Measurements from ENCODE around the gene MOBP.

Gene MOBP

GRCh38 chr3:39515681-39516441 lies 48.4 kb downstream of the MOBP start (continued):
- TF ChIP-seq ZNF274 (IDR thresholded peaks at IDR 0.05; ENCODE audit: low read length) (no peak), ZNF274 (tag by site-specific recombination; IDR thresholded peaks at IDR 0.05; ENCODE audit: borderline replicate concordance) (no peak), ZNF785 (tag by site-specific recombination; IDR thresholded peaks at IDR 0.05) (no peak)

GRCh38 chr3:39519103-39519502 lies 51.6 kb downstream of the MOBP start:
- POLR2A ChIA-PET, result no interaction called here
- no peaks in the 10 kb centered on the region for H3K9me3 ChIP-seq (ENCODE audit: control insufficient read depth, insufficient read depth, low read depth, low read length)
- TF ChIP-seq ZEB2 (tag by site-specific recombination; IDR thresholded peaks at IDR 0.05) (no peak), AEBP2 (tag by site-specific recombination; IDR thresholded peaks at IDR 0.05; ENCODE audit: borderline replicate concordance) (no peak), ZBTB48 (tag by site-specific recombination; IDR thresholded peaks at IDR 0.05) (no peak), ZNF791 (tag by site-specific recombination; IDR thresholded peaks at IDR 0.05) (no peak), ZNF423 (tag by site-specific recombination; IDR thresholded peaks at IDR 0.05) (no peak), SALL2 (tag by site-specific recombination; IDR thresholded peaks at IDR 0.05; ENCODE audit: borderline replicate concordance) (no peak), ZNF184 (tag by site-specific recombination; IDR thresholded peaks at IDR 0.05) (no peak), SETDB1 (IDR thresholded peaks at IDR 0.05; ENCODE audit: insufficient read length, low read length) (no peak), KLF9 (tag by site-specific recombination; IDR thresholded peaks at IDR 0.05; ENCODE audit: low read depth) (no peak)
- TF ChIP-seq, protein P1, sequence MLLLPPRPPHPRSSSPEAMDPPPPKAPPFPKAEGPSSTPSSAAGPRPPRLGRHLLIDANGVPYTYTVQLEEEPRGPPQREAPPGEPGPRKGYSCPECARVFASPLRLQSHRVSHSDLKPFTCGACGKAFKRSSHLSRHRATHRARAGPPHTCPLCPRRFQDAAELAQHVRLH (tag by site-specific recombination; IDR thresholded peaks at IDR 0.05), result no peak
- TF ChIP-seq, protein P2, sequence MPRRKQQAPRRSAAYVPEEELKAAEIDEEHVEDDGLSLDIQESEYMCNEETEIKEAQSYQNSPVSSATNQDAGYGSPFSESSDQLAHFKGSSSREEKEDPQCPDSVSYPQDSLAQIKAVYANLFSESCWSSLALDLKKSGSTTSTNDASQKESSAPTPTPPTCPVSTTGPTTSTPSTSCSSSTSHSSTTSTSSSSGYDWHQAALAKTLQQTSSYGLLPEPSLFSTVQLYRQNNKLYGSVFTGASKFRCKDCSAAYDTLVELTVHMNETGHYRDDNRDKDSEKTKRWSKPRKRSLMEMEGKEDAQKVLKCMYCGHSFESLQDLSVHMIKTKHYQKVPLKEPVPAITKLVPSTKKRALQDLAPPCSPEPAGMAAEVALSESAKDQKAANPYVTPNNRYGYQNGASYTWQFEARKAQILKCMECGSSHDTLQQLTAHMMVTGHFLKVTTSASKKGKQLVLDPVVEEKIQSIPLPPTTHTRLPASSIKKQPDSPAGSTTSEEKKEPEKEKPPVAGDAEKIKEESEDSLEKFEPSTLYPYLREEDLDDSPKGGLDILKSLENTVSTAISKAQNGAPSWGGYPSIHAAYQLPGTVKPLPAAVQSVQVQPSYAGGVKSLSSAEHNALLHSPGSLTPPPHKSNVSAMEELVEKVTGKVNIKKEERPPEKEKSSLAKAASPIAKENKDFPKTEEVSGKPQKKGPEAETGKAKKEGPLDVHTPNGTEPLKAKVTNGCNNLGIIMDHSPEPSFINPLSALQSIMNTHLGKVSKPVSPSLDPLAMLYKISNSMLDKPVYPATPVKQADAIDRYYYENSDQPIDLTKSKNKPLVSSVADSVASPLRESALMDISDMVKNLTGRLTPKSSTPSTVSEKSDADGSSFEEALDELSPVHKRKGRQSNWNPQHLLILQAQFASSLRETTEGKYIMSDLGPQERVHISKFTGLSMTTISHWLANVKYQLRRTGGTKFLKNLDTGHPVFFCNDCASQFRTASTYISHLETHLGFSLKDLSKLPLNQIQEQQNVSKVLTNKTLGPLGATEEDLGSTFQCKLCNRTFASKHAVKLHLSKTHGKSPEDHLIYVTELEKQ (tag by site-specific recombination; IDR thresholded peaks at IDR 0.05; ENCODE audit: borderline replicate concordance), result no peak
- TF ChIP-seq, protein P3, sequence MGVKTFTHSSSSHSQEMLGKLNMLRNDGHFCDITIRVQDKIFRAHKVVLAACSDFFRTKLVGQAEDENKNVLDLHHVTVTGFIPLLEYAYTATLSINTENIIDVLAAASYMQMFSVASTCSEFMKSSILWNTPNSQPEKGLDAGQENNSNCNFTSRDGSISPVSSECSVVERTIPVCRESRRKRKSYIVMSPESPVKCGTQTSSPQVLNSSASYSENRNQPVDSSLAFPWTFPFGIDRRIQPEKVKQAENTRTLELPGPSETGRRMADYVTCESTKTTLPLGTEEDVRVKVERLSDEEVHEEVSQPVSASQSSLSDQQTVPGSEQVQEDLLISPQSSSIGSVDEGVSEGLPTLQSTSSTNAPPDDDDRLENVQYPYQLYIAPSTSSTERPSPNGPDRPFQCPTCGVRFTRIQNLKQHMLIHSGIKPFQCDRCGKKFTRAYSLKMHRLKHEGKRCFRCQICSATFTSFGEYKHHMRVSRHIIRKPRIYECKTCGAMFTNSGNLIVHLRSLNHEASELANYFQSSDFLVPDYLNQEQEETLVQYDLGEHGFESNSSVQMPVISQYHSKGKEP (tag by site-specific recombination; IDR thresholded peaks at IDR 0.05), result no peak
- H3K36me3 ChIP-seq (ENCODE audit: control insufficient read depth in 2 of 2, insufficient read depth in 1 of 2, low read length in 2 of 2), result no peaks in the 10 kb centered on the region
- H3K4me3 ChIP-seq (ENCODE audit: low read depth, low read length), result no peak overlapping the region
- no peaks in the 10 kb centered on the region for H3K4me1 ChIP-seq (ENCODE audit: control insufficient read depth, insufficient read depth, low read length)
- no peak overlapping the region for H3K27ac ChIP-seq (ENCODE audit: extremely low read depth, low read depth, low read length)
- CTCF ChIA-PET, result interaction anchor here (1.7 kb wide), 1 partner anchor 20 kb away, joined by 6 read pairs; no protein-coding TSS in a partner anchor

Data from HEK293 (cell line).